CMK (cell line): ENCODE data around the gene DCPS.
A peak's percentile ranks its signal among the peaks of the same experiment; 100 is the strongest.
"Not testable (repeated sequence)": the region's sequence is repeated elsewhere in the genome, so short reads cannot be mapped to it uniquely, and the experiment has no call there.

ENCODE experiments used
- DNase-seq: peaks from one replicate; pipeline ENCODE4 v3.0.0-alpha.2; 2010; ENCODE audit warnings: low read depth

DCPS gene

DNA sequence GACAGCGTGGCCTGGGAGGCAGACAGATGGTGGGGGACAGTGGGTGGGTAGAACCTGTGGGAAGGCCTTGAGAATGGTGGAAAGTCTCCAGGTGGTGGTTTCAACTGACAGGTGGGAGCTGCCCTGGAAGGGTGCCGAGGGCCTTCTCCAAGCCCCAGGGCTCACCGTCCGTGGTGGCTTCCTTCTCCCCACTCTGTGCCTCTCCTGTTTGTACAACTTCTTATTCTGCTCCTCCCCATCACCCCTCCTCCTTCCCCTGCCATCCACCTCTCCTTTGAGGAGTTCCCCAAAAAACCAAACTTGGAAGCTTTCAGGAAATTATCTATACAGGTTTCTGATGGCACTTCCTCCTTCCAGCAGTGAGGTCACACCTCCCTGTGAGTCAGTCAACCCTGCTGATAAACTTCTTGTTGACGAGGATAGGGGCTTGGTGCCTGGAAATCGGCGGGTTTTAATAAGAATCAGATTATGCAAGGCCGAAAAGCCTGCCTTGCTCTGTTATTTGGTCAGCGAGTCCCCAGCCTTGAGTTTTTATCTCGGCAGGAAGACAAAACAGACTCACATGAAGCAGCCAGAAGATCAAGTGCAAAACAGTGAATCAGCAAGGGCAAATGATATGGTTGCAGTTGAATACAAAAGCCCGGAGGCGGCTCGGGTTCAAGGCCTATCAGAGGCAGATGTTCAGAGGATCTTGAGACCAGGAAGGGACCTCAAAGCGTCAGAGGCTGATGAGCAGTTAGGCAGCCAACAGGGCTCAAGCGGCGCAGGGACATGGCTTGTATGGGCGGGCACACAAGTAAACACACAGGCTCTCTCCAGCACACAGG is 42.1 kb downstream of the DCPS start:
- peak; percentile 98 for DNase-seq

DNA sequence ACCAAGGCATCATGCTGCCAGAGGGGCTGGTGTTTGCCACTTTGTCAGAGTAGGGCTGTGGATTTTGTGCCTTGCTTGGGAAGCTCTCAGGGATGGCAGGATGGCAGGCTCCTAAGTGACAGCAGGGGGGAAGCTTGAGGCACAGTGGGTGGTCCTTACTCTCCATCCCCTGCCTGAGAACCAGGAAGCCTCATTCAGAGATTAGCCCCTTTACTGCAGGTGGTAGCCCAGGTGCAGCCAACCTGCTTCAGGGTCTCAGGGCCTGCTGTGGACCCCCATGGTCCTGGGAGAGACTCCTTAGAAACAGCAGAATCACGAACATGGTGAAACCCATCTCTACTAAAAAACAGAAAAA is 42.7 kb downstream of the DCPS start:
- DNase-seq: no peak

DNA sequence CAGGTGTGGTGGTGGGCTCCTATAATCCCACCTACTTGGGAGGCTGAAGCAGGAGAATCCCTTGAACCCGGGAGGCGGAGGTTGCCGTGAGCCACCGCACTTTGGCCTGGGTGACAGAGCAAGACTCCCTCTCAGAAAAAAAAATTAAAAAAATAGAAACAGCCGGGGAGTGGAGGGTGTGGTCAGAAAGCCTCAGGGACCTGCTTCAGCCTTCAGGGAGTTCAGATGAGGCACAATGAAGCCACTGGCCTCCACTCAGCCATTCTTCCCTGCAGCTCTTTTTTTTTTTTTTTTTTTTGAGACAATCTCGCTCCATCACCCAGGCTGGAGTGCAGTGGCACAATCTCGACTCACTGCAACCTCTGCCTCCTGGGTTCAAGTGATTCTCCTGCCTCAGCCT is 43.1 kb downstream of the DCPS start:
- not testable (repeated sequence) for DNase-seq

DNA sequence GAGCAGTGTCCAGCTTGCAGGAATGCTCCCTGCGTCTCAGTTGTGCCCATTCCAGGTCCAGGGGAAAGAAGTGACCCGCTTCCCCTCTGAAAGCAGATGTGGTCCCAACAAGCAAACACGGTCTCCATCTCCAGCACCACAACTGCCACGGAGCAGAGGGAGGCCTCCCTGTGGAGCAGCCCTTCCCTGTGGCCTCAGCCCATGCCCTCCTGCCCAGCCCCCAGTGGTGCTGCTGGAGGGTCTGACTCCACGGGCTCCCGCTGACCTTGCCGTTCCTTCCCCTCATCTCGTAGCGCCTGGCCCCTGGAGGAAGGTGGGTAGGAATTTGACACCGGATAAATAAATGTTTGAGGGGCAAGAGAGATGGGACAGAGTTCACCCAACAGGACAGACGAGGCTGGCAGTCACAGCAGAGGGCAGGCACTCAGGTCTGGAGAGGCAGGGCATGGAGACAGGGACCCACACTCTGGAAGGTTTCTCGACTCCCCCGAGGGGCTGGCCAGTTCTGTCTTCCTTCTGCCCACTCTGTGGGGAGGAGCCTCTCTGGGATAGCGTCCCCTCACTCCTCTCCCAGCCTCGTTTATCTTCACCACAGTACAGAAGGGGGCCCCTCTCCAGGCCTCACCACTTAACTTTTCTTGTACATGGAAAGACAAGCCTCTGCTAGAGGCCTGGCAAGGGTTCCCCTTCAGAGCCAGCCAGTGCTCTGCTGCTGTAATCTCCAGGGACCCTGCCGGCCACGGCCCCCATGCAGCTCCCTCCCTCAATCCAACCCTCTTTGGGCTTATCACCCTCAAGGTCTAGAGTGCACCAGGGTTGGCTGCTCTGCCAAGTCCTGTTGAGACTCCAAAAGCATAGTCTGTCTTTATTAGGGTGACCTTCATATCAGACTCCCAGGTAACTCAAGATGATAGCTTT is 44.1 kb downstream of the DCPS start:
- no peak for DNase-seq

DNA sequence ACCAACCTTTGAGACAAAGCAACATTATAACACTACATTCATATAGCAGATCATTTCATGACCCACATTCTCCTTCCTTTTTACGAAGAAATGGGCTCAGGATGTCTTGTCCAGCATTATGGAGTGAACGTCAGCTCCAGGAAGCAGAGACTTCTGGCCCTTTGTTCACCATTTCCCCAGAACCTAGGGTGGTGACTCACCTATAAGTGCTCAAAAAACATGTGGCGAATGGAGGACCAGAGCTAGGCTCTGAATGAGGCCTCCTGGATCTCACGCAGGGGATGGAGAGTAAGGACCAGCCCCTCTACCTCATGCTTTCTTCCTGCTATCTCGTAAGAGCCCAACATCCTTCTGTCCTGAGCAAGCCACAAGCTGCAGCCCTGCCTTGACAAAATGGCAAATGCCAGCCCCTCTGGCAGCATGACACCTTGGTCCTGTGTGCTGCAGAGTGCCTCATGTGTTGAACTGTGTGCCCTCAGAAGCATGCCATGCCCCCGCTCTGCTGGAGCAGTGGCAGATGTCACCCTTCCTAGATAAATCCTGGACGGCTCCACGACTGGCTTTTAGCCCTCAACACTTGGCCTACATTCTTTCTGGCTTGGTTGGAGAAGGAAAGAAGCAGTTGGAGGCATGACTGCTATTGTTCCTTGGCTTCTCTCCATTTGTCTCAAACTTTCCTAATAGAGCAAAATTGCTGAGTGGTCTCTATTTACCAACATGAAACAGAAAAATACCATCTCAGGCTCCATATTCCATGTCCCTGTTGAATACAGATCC is 45.1 kb downstream of the DCPS start:
- DNase-seq: no peak

DNA sequence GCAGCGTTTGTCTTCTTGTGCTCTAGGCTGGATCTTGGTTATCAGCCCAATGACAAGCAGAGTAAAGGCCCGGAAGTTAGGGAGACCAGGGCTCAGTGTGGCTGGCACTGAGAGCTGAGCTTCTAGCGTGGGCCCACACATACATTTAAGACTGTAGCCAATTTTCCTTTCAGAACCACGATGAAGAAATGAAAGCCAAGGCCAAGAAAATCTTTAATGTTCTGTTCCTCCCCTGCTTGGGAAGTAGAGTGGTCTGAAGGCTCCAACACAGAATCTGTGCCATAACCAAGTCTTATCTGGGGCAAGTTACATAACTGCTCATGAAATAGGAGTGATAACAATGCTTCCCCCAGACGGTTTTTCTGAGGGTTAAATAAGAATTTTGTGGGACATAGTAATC is 47.0 kb downstream of the DCPS start:
- DNase-seq: no peak

DNA sequence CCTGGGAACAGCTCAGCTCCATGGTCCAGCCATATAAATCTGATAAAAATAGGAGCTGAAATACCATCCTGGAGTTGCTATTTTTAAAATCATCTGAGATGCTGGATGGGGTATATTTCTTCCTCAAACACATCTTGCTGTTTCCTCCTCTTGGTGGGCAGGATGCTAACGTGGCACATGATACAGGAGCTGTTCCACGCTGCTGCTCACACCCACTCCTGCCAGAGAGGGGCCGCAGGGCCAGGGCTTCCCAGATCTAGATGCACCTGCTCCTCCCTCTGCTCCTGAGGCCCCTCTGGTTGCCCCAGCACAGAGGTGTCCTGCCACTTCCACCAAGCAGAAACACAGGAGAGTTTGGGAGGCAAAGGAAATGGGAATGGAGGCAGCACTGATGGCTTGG is 48.3 kb downstream of the DCPS start:
- no peak for DNase-seq

DNA sequence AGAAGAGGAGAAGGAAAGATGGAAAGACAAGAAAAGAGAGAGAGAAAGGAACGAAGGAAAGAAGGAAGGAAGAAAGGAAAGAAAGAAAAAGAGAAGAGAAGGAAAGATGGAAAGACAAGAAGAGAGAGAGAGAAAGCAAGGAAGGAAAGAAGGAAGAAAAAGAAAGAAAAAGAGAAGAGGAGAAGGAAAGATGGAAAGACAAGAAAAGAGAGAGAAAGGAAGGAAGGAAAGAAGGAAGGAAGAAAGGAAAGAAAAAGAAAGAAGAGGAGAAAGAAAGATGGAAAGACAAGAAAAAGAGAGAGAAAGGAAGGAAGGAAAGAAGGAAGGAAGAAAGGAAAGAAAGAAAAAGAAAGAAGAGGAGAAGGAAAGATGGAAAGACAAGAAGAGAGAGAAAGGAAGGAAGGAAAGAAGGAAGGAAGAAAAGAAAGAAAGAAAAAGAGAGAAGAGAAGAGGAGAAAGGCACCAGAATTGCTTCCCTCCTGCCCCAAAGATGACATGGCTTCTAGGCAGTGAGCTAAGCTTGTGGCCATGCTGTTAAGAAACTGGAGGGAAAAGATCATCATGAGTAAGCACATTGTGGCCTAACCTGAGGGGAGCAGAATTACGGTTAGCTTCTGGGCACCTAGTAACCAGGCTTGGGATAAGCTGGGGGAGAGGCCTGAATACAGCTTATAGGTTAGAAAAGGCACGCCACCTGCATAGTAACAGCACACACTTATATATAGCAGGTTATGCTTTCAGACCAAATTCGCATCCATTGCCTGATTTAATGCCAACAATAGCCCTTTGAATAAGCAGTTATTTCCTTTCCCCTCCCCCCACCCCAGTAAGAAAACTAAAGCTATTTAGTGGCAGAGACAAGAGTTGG is 49.3 kb downstream of the DCPS start:
- DNase-seq: no peak

DNA sequence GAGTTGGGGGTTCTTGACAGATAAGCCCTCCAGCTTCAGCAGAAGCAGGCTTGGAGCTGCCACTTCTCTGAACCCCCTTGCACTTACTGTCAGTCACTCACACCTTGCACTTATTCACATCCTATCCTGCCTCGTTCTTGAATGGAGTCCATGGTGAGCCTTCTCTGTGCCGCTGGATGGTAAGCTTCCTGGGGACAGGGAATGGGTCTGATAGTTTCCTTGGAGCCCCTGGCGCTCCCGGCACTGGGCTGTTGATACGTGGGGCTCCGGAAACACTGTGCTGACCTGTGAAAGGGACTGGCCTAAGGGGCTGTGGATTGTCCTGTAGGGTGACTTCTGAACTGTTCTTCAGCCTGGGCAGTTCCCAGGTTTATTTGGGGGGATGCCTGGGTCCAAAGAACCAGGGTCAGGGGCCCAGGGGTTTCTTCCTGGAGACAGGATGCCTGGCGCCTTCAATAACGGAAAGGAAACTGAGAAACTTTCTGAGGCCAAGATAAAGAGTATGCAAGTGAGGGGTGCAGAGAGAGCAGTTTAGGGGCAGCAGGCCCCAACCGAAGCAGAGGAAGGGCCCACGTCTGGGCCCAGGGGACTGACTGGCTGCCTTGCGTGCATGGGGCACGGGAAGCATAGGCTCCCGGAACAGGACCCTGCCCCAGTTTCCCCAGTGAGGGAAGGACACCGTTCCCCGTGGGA is 50.9 kb downstream of the DCPS start:
- DNase-seq: no peak

DNA sequence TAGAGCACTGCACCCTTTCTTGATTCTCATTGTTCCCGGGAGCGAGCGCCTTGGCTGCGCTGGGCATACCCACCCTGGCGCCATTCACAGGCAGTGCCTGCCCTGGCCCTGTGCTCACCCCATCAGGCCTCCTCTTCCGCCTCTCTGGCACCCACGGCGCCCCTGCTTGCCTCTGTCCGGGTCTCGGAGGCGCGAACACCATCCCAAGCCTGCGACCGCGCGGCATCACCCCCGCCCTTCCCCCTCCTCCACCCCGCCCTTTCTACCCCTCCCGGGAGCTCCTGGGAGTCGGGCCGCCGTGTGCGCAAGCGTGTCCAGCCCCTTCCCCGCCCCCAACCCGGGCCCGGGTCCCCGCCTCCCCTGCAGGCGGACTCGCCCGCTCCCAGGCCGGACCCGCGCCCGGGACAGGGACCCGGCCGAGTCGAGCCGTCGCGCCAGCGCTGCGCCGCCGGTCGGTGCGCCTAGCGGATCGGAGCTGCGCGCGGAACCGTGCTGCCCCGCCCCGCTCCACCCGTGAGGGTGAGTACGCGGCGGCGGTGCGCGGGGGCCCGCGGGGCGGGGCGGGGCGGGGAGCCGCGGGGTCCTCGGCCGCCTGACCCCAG is 51.6 kb downstream of the DCPS start, which contains the start of gene ST3GAL4:
Gene ST3GAL4 (plus strand): TSS at position 363 of the 602 bp plus-strand sequence. CDS start 50,470 bp downstream, outside the sequence.
- peak; percentile 93 for DNase-seq

DNA sequence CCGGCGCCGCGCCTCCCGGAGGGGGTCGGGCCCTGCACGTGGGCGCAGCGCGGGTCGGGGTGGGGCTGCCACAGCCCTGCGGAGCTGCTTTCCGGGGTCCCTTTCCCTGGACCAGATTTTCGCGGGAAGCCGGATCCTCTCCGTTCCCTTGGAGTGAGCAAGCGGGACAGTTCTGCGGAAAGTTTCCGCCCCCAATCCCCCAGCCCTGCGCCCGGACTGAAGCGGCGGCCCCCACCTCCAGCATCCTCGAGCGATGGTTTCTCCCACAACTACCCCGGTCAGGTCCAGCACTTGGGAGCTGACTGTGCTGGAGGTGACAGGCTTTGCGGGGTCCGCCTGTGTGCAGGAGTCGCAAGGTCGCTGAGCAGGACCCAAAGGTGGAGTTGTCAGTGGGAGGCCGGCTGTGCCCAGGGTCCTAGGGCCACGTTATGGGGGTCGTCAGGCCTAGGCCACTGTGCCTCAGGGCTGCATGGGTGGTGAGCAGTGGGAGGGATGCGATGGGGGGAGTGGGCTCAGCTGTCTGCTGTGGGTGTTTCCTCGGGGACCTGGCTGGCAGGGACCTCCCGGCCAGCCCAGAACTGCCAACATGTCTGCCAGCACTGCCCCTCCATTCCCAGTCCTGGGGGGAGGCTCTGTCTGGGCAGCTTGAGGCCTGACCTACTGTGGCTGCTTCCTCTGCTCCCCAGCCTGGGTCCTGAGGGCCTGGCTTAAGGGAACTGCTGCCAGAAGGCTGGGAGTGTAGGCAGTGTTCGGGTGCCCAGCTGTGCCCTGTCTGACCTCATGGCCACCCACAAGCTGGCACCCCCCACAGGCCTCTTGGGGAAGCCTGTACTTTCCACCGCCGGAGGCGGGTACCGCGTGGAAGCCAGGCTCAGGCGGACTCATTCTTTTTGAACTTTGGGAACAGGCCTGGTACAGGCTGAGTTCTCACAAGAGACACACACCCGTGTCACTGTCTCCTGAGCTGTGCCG is 52.4 kb downstream of the DCPS start:
- no peak for DNase-seq

DNA sequence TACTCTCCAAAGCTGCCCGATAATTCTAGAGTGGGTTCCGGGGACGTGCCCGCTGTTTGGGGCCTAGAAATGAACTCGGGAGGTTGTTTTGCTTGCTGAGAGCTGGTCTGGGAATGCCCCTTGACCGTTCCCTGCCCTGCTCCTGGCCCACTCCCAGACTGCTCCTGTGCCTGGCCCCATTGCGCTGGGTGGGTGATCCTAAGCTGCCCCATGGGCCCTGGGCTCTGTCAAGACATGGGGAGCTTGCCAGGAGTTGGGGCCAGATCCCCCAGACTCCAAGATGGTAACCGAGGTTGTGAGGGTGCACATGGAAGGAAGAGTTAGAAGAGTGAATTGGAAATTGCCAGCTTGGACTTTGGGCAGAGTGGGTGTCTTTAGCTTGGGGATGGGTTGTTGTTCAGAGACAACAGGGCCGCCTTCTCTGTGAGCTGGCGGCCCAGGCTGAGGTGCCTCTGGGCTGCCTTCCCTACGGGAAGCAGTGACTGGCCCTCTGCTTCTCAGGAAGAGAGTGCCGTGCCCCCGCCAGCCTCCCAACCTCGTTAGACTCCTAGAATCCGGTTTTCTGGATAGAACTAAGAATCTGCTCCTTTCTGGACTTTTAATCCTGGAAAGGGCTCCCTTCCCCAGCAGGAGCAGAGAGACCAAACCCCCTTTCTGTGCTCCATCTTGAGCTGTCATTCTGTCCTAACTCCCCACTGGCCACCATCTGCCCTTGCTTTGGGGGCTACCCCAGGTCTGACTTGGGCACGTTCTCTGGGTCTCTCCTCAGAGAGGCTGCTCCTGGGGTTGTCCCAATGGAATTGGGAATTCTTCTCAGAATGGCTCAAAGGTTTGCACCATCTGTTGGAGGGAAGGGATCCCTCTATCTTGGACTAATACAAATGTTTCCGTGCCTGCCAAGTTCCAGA is 53.4 kb downstream of the DCPS start:
- DNase-seq: no peak

DNA sequence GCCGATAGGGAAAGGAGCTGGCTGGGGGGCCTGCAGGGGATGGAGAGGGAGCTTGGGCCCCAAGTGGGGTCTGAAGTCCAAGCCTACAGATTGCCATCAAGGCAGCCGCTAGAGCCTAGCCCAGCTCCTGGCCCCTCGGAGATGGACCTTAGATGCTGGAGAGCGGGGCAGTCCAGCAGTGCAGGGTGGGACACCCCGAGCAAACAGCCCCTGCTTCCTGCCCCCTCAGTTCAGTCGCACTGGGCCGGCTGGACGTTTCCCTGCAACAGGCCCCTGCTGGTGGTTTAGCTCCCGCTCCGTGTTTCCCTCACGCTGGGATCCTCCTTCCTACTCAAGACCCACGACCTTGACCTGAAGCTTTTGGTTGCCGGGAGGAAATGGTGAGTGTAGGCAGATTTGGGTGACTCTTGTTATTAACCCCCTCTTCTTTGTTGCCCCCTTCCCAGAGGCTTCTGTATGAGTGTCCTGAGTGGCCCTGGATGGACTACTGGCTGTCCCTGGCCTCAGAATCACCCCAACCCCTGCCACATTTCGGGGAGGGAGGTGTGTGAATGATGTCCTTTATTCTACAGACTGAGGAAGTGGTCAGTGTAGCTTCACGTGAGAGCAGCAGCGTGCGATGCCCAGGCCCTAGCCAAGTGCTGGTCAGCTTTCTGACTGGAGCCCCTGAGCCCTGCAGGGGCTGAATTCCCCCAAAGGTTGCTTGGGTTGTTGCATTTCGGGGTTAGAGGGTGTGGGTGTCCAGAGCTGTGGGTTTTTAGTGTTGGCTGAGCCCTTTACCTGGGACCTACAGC is 54.3 kb downstream of the DCPS start:
- DNase-seq: no peak

DNA sequence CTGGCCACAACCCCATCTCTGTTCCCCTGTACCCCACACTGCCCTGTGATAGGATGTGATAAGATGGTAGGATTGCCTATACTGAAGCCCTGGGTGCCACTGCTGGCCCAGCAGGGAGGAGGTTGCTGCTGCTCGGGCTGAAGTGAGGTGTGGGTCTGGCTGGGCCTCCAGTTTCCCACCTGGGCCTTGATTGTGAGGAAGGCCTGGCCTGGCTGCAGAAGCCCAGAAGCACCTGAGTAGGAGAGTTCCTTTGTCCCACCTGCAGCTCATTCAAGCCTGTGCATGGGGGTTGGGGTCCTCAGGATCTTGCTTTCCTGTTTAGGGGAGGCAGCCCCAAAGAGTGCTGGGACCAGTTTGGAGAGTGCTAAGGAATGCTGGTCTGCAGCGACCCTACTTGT is 54.9 kb downstream of the DCPS start:
- no peak for DNase-seq

DNA sequence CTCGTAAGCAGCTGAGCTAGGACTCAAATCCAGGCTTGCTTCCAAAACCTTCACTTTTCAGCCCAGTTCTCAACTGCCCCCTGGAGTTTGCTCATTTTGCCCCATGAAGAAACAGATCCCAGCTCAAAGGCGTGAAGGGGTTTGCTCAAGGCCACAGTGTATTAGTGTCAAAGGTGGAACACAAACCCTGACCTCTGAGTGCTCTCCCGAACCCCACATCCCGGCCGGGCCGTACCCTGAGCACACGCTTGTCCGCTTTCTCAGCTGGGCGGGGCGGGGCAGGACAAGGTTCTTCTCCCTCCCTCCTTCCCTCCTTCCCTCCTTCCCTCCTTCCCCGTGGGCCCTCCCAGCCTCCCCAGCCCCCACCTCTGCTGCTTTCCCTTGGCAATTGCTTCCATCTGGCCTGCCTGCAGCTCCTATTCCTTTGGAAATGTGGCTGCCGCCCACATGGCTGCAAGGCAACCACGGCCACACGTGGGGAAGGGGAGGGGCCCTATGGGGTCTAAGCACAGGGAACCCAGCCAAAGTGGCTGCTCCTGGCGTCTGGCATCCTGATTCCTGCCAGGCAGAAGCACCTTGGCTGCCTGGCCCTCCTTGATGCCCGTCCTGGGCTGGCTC is 55.7 kb downstream of the DCPS start:
- DNase-seq: no peak

DNA sequence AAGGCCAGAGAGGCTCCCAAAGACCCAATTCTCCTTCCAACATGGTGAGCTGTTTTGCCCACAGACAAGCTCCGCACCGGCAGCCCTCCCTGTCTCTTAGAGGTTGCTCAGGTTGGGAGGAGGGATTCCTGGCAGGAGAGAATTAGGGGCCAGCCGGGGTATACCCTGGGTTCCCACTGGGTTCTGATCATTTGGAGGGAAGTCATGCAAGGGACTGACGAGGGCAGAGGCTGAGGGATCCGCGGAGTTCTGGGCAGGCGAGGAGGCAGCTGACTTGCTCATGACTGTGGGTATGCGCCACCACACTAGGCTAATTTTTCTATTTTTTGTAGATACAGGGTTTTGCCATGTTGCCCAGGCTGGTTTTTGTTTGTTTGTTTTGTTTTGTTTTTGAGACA is 56.2 kb downstream of the DCPS start:
- no peak for DNase-seq

DNA sequence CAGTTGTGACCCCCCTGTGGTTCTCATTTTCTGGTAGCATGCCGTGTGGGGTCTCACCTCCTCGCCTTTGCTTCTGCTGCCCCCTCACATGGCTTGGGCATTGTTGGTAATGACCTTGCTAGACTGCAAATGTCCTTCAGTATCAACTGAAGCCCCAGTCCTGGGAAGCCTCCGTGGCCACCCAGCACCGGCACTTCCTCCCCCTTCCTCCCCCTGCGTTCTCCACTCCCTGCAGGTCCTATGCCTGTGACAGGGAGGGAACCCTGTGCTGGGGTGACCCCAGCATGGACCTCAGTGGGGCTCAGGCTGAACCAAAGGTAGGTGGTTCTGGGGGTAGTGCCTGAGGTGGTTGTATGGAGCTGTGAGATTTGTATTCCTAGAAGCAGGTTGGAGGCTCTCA is 57.5 kb downstream of the DCPS start:
- no peak for DNase-seq
